Hepatic stellate cell (primary cell): Measurements from ENCODE around the gene ABCA1.
"Not testable (repeated sequence)": the region's sequence is repeated elsewhere in the genome, so short reads cannot be mapped to it uniquely, and the experiment has no call there.

Experiments used
- DNase-seq: peaks from one replicate; pipeline ENCODE4 v3.0.0; 2011; ENCODE audit warnings: low spot score

The ABCA1 gene

DNA sequence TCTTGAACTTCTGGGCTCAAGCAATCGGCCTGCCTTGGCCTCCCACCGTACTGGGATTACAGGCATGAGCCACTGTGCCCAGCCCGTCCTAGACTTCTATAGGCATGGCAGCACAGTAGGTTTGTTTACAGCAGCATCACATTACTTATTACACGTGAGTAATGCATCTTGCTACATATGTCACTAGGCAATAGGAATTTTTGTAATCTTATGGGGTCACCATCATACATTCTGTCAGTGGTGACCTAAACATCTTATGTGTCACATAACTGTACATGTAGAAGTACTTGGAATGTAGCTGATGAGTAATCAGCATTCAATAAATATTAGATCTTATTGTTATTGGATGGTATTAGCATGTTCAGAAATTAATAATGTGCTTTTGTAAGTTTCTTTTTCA lies 22.9 kb upstream of the ABCA1 start:
- DNase-seq, result no peak

DNA sequence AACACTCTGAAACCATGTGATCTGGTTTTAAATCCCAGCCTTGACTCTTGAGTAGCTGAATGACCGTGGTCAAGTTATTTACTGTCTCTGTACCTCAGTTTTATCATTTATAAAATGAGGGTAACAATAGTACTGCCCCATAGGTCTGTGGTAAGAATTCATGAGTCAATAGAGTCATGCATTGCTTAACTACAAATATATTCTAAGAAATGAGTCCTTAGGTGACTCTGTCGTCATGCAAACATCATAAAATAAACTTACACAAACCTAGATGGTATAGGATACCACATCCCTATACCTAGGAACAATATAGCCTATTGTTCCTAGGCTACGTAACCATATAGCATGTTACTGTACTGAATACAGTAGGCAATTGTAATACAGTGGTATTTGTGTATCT lies 20.3 kb upstream of the ABCA1 start:
- DNase-seq, result no peak

DNA sequence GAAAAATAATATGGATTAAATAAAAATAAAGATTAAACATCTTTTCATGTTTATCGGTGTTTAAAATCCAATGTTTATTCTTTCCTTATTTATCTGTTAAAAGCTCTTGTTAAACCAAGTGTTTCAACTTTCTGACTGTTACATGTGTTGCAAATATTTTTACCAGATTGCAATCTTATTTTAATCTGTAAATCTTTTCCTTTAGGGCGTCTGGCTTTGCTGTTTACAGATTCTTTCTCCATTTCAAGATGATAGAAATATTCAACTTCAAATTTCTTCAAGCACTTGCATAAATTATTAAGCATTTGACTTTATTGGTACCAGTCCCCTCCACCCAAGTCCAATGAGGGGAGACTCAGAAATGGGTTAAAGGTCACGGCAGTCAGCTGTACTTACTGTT lies 16.9 kb upstream of the ABCA1 start:
- DNase-seq, result no peak

DNA sequence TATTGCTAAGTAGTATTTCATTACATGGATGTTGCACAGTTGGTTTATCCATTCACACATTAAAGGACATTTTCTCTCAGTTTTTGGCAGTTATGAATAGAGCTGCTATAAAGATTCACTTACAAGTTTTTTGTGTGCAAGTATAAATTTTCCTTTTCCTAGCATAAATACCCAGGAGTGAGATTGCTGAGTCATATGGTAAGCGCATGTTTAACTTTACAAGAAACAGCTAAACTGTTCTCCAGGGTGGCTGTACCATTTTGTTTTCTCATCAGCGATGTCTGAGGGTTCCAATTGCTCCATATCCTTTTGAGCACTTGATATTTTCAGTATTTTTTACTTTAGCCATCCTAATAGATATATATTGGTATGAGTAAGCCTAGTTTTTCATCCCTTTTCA lies 16.4 kb upstream of the ABCA1 start:
- no peak for DNase-seq

DNA sequence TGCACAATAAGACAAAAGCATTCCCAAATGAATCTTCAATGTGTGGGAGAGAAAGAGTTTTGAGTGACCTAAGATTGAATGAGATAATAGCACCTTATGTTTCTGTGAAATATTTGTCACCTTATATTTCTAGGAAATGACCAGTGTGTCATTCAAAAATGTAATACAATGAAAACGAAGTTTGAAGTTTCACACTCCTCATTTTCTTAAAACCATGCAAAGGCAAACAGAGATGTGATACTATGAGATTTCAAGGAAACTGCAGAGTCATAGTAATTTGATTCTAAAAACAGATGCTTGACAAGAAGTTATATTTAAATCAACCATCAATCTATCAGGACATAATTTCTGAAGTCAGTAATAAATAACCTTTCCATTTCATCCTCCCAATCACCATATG lies 13.6 kb upstream of the ABCA1 start:
- no peak for DNase-seq

DNA sequence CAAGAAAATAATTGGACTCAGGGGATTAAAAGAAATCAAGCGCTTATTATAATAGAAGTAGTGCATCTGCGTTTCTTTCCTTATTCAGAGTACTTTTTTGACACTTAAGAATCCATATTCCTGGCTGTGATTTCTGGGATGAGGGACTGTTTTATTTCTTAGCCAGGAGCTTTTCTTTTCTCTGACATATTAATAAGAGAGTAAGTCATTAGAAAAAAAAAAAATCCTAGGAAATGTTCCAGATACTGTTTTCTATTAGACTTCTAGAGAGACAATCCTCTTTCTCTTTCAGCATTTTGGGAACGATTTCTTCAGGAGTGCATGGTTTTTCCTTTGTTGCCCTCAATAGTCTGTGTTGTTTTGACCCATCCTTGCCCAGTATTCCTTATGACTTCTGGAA lies 8.3 kb upstream of the ABCA1 start:
- DNase-seq, result no peak

DNA sequence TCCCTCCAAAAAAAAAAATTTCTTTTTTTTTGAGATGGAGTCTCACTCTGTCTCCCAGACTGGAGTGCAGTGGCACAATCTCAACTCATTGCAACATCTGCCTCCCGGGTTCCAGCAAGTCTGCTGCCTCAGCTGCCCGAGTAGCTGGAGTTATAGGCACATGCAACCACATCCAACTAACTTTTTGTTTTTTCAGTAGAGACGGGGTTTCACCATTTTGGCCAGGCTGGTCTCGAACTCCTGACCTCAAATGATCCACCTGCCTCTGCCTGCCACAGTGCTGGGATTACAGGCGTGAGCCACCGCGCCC lies 7.5 kb upstream of the ABCA1 start:
- not testable (repeated sequence) for DNase-seq

DNA sequence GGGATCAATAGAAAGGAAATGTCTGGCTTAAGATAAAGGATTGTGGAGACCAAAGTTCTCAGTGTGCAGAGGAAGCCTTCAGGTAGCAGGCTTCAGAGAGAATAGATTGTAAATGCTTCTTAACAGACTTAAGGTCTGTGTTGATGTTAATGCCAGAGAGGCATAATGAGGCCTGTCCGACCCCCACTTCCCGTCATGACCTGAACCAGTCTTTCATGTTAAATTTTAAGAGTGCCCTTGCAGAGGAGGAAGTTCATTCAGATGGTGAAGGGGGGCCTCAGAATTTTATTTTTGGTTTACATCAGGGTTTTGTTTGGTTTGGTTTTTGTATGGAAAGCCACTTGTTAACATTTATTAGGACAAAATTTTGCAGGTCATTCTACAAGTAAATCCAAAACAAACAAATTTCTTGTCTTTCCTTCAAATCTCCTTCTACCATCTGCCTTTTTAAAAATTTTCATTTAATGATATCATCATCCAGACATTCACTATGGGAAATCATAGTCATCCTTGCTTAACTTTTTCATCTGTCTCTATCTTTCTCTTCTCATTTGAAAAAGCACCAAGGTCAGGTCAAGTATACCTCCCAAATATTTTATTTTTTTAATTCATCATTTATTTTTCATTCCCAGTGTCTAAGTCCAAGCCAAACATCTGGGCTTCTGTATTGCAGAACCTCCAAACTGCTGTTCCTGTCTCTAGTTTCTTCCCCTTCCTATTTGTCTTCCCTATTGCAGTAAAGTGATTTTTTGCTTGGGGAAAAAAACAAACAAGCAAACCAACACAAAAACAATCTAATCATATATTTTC lies 6.9 kb upstream of the ABCA1 start:
- peak; percentile 21 for DNase-seq

DNA sequence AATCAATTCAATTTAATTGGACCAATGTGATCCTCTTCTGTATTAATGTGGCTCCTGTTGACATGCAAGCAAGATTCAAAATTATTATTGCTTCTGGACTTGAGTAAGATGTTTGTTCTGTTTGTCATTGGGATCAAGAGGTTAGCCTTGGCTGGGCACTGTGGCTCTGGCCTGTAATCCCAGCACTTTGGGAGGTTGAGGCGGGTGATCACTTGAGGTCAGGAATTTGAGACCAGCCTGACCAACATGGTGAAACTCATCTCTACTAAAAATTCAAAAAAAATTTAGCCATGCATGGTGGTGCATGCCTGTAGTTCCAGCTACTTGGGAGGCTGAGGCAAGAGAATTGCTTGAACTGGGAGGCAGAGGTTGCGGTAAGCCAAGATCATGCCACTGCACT lies 5.1 kb upstream of the ABCA1 start:
- not testable (repeated sequence) for DNase-seq

DNA sequence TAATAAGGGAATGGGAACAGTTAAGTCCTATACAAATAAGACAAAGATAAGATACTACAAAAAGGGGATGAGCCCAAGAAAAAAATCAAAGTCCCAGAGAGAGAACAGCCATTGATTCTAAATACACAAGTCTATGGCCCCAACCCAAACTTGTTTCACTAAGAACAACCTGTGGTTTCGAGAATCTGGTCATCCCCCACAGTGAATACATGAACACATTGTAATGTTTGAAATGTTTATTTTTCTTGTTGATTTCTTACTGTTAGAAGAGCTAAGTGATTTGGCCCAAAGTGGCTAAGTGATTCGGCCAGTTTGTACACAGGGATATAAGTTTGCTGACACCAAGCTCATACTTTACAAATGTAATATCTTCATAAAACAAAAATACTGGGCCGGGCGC lies 3.3 kb upstream of the ABCA1 start:
- DNase-seq, result no peak

DNA sequence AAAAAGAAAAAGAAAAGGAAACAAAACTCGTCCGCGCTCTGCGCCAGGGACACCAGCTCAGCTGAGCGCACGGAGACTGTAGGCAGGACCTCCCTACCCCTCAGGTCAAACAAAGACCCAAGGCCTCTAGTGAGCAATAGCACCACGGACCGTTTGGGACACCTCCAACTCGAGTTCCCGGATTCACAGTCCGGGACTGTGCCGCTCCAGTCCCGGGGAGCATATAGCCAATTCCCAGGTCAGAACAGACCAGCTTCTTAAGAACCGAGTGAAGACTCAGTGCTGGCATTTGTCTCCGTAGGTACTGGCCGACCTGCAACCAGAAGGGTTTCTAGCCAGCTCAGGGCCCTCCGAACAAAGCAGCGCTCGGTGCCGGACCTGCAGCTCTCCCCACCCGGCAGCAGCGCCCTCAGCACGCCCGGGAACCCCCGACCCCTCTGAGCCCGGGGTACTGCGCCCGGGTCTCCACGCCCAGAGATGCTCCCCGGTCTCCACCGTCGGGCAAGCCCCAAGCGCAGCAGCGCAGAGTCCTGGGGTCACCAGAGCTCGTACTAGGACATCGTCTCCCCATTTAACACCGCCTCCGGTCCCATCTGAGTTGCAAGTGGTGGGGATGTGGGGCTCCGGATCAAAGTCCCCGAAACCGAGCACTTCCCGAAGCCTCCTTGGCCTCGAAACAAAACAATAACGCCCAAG lies 591 bp downstream of the ABCA1 start:
- DNase-seq, result peak; percentile 38

DNA sequence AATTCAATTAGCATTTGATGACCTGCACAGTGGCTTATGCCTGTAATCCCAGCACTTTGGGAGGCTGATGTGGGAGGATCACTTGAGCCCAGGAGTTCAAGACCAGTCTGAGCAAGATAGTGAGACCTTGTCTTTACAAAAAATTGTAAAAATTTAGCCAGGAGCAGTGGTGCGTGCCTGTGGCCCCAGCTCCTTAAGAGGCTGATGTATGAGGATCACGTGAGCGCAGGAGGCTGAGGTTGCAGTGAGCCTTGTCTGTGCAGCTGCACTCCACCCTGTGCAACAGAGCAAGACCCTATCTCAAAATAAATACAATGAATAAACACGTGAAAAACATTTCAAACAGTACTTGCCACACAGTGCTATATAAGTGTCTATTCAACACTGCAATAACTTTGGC lies 4.2 kb downstream of the ABCA1 start:
- no peak for DNase-seq

DNA sequence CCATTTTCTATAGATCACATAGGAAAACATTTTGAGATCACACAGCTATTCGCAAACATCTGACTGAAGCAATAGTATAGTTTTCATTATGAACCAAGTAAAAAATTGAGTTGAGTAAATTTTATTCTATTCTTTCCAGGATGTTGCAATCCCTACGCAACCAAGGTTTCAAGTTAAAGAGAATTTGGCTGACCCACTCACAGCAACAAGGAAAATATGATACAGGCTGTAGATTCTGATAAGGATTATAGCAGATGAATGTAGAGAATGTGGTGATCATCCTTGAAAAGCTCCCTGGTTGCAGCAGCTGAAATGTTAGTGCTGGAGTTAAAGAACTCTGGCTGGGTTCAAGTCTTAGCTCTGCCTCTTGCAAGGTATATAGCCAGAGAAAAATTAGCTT lies 4.7 kb downstream of the ABCA1 start:
- DNase-seq, result no peak

DNA sequence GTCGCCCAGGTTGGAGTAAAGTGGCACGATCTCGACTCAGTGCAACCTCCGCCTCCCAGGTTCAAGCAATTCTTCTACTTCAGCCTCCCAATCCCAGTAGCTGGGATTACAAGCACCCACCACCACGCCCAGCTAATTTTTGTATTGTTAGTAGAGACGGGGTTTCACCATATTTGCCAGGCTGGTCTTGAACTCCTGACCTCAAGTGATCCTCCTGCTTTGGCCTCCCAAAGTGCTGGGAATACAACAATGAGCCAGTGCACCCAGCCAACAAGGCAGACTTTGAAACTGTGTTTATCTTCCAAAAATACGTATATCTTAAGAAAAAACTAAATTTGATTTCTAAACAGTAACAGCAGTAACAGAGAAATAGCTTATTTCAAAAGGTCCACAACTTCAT lies 5.2 kb downstream of the ABCA1 start:
- DNase-seq, result not testable (repeated sequence)

DNA sequence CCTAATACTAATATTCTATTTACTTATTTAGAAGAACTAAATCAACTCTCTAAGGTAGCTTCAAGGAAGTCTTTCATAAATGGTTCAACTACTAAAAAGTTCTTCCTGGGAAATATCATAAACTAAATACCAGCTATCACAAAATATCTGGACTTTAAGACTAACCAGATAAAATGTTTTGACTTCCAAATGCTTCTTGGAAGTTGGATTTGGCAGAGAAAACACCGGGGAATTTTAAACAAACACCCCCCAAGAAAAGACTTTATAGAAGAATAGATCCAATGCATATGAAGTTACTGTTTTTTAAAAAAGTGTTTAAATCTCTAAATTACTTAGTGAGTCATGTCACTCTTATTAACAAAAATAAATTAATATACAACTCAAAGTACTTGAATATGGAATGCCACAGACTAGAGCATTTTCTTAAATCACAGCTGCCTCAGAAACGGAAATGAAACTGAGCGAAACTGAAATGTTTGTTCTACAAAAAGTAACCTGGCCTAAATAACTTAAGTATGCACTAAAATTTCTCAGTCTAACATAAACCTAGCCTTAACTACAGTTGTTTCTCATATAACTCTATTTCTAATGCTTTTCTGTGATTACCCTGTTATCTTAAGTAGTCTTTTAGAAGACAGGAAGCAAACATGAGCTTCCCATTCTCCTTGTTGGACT lies 6.8 kb downstream of the ABCA1 start:
- no peak for DNase-seq

DNA sequence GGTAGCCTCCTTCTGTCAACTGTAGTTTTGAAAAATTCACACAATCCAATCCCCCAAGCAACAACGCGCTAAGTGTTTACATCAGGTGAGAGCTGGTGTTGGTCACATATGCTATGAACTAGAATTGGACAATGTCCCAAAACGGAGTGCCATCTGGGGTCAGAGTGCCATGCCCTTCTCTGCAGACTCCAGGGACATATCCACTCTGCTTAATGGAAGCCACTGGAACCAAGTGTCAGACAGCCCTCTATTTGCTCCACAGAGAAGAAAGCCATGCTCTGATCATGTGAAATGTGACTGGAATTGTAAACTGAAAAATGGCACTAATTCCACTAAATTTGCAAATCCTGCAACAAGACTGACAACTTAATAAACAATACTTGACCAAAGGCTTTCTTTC lies 12.2 kb downstream of the ABCA1 start:
- DNase-seq, result no peak

DNA sequence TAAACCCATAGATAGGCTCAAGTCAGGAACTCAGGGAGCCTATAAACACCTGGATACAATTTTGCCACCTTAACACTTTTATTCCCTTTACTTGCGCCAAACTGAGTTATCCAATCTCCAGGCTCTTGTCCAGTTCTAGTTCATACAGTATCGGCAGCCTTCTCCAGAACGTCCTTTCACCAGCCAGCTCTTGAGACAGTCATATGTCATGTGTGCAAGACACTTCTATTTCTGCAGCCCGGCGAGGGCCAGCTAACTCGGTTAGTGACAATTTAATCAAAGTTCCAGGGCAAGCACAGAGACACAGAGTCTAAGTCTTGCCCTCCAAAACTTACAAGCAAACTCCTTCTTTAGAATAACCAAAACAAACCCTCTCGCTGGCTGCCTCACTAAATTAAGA lies 12.9 kb downstream of the ABCA1 start:
- DNase-seq, result no peak

DNA sequence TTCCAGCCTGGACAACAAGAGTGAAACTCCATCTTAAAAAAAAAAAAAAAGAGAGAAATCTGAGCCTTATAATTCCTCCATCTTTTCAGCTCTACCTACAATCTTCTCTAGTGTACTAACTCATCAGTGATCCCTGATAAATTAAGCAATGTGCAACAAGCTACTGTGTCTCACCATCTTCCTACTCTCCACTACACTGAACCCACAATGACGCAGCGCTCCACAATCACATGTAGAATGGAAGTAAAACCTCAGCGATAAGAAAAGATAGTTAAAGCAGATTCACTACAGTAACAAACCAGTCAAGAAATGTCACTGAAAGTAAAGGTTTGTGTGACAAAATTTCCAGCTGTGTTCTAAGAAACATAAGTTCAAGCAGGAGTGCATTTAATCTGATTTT lies 13.5 kb downstream of the ABCA1 start:
- no peak for DNase-seq

DNA sequence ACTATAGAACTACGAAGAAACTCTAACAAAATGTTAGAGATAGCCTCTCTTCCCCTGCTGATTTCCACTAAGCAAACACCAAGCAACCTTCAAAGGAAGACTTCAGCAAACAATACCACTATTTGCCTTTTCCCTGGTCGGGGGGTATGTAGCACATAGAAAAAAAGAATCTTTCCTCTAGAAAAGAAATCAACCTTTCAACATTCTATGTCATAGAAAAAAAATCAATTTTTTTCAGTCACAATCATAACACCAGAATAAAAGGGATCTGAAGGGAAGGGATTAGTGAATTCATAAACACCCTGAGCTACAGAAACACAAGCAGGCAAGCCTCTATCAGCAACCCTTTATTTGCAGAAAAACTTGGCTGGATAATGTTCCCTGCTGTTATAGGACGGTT lies 15.3 kb downstream of the ABCA1 start:
- no peak for DNase-seq

DNA sequence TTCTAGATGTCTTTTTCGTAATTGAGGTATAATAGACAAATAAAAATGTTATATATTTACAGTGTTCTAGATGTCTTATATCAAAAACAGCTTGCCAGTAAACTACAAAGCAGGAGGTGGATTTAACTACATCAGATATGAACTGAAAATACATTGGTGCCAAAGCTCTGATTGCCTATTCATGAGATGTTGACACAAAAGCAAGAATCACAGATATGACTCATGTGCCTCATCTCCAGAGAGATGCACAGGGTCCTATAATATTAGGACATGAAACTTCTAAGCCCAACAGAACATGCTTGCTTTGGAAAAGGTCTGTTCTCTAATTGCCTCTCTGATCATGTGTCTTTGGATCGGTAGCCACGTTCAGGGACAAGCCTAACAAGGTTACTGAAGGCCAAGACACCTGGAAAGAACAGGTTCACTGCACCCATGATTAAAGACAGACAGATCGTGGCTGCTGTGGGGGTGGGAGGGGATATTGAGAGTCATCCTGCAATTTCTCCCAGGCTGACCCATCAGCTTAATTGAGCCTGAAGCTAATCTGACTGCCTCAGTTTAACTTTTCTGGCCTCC lies 16.8 kb downstream of the ABCA1 start:
- DNase-seq, result peak; percentile 45

DNA sequence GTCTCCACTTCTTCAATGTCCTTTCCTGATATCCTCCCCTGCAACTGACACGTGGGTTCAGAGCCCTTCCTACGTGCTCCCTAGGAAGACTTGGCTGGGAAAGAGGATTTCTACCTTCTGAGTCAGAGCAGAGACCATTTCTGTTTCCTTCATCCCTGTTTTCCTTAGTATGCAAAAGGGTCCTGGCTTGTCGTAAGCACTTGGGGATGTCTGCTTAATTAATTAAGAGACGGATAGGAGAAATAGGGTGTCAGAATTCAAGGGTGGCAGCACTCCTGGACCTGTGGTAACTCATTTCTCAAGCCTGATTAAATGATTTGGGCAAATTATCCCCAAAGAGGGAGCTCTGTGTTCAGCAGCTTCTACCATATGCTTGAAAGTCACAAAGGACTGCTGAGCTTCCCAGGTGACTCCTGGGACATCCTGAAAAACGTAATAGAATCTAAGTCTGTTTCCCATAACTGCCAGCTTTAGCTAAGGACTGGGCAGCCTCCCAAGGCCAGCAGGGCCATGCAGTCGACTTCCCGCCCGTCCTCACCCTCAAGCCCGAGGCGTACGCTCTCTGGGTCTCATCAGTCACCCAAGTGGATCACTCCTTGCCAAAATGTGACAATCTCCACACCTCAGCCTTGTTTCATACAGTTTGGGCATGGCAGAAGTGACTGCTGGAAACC lies 20.5 kb downstream of the ABCA1 start:
- peak; percentile 73 for DNase-seq

DNA sequence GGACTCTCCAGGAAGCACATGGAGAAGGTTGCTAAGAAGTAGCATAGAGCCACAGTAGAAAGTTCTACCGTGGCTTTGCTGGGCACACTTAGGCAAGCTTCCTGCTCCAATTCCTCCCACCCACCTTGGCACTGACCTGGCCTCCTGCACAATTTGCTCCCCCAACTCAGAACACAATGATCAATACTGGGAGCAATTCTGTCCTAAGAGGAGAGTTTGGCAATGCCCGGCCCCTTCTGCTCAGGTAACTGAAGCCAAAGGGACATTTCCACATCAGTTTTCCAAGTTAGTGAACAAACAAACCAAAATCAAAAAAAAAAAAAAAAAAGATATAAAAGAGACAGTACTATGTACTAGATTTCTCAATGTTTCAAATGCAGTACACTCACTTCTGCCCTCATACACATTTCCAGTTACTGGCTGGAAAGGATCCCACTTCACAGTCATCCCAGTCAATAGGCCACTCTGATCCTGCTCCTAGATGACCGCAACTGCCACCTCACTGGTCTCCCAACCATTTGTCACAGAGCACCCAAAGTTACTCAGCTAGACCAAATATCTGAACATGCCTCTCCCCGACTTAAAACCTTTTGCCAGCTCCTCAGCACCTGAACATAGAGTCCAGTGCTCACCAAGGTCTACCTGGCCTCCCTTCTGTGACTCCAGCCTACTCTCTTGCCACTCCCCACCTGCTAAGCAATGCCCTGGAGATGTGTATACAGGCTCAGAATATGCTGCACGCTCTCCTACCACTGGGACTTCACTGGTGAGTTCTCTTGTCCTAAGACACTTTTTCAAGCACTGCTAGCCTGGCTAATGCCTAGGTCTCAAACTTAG lies 21.3 kb downstream of the ABCA1 start:
- peak; percentile 45 for DNase-seq
